HepG2 (cell line): ENCODE data around the gene ZNF687. TPM values are rescaled to one million over a fixed set of nuclear protein-coding genes. Genes with fewer than 3 reads are reported as not detected.

Source experiments
- ATAC-seq: fragments of 200-7000 bp; cut with Tn5 transposase; 3 replicates; pipeline ENCODE4 v1.9.1; 2020; ENCODE audit warnings: mild to moderate bottlenecking, moderate library complexity
- BruUV-seq: library from RNA; stranded (reverse); fragments of 400-500 nt; replicated peaks from 2 replicates; lab custom pipeline; 2021; lab: Mats Ljungman, UMichigan
- CTCF ChIA-PET: fragments of 300-600 bp; formaldehyde crosslinking; extraction: SDS; loops from one replicate; lab custom pipeline; 2021; ENCODE audit warnings: low total read pairs, inconsistent platforms, low intra/inter-chr PET ratio; lab: Yijun Ruan, JAX
- POLR2A ChIA-PET: fragments of 350-600 bp; sonication (Branson Sonifier 250); formaldehyde crosslinking; loops from one replicate; lab custom pipeline; 2020; ENCODE audit warnings: antibody characterized with exemption, inconsistent platforms; lab: Yijun Ruan, JAX
- DNase-seq: peaks from one replicate; pipeline ENCODE4 v3.0.0-alpha.2; 2015; ENCODE audit warnings: low spot score
- FAIRE-seq: peaks from 3 replicates; lab custom pipeline; 2011; peaks lifted over from hg19 to GRCh38; lab: Jason Lieb, UNC
- H2AFZ ChIP-seq: one replicate; pipeline ENCODE4 v1.6.1; 2011; ENCODE audit warnings: low read length, inconsistent platforms
- H3K27ac ChIP-seq: fragments of 300-600 bp; 3 replicates; pipeline ENCODE4 v1.8.0; 2011; ENCODE audit warnings: mixed run types, mild to moderate bottlenecking, mixed read lengths, low read length, inconsistent platforms; ENCODE audit not compliant: insufficient read depth; ENCODE audit errors: extremely low read length
- H3K27me3 ChIP-seq, 2 experiments: fragments of 200-600 bp in 1 of 2; 2 replicates in 1 of 2; 3 replicates in 1 of 2; pipeline versions ENCODE4 v1.6.0 to v1.8.0; 2011; ENCODE audit warnings: low read length in 2 of 2, mild to moderate bottlenecking in 2 of 2, moderate library complexity in 2 of 2, inconsistent platforms in 1 of 2; ENCODE audit not compliant: insufficient read depth in 2 of 2, control insufficient read depth in 1 of 2
- H3K36me3 ChIP-seq, 2 experiments: fragments of 200-600 bp in 1 of 2; replicated peaks in 1 of 2; 2 replicates in 1 of 2; 3 replicates in 1 of 2; pipeline versions ENCODE4 v1.5.1 to v1.8.0; 2011; ENCODE audit warnings: low read length in 2 of 2, inconsistent platforms in 1 of 2; ENCODE audit not compliant: insufficient read depth in 2 of 2, control insufficient read depth in 1 of 2
- H3K4me1 ChIP-seq: 2 replicates; pipeline ENCODE4 v1.5.1; 2012; ENCODE audit warnings: low read length, inconsistent platforms; ENCODE audit not compliant: insufficient read depth
- H3K4me2 ChIP-seq: 2 replicates; pipeline ENCODE4 v1.6.0; 2011; ENCODE audit warnings: low read depth, low read length, inconsistent platforms
- H3K4me3 ChIP-seq, 3 experiments: fragments of 200-600 bp in 1 of 3; sonication (generic), shearing (Covaris generic) in 1 of 3; replicated peaks in 1 of 3; 2 replicates each; pipeline ENCODE4 v1.5.1; 2011 to 2016; ENCODE audit warnings: low read length in 3 of 3, inconsistent platforms in 2 of 3, low read depth in 2 of 3, mild to moderate bottlenecking in 2 of 3, control low read depth in 1 of 3, mixed read lengths in 1 of 3; ENCODE audit not compliant: insufficient read depth in 1 of 3
- H3K79me2 ChIP-seq: one replicate; pipeline ENCODE4 v1.6.1; 2011; ENCODE audit warnings: low read length, inconsistent platforms; ENCODE audit not compliant: insufficient read depth
- H3K9ac ChIP-seq: 2 replicates; pipeline ENCODE4 v1.6.0; 2011; ENCODE audit warnings: mild to moderate bottlenecking, low read depth, low read length, inconsistent platforms; ENCODE audit not compliant: insufficient read depth
- H3K9me3 ChIP-seq: 2 replicates; pipeline ENCODE4 v1.5.1; 2012; ENCODE audit warnings: mild to moderate bottlenecking, low read length
- H4K20me1 ChIP-seq: 2 replicates; pipeline ENCODE4 v1.6.0; 2011; ENCODE audit warnings: inconsistent platforms, mild to moderate bottlenecking, low read length, moderate library complexity; ENCODE audit not compliant: insufficient read depth
- ARNT2 ChIP-seq: sonication (generic); formaldehyde crosslinking; IDR thresholded peaks from 2 replicates; pipeline ENCODE4 v1.8.0; 2022; ENCODE audit warnings: mild to moderate bottlenecking, low read depth, missing genetic modification reagents, moderate library complexity
- CBX5 ChIP-seq: sonication (generic); formaldehyde crosslinking; IDR thresholded peaks from 2 replicates; pipeline ENCODE4 v1.4.0; 2020; ENCODE audit warnings: missing genetic modification reagents, borderline replicate concordance
- CHD4 ChIP-seq: fragments of 200-600 bp; sonication (generic); IDR thresholded peaks from 2 replicates; pipeline ENCODE4 v1.7.0; 2017; ENCODE audit warnings: mild to moderate bottlenecking, low read length, borderline replicate concordance
- HCFC1 ChIP-seq: fragments of 150-350 bp; IDR thresholded peaks from 2 replicates; pipeline ENCODE4 v1.6.1; 2014; ENCODE audit warnings: low read depth, low read length
- KAT7 ChIP-seq: IDR thresholded peaks from 2 replicates; pipeline ENCODE4 v1.6.1; 2018; ENCODE audit warnings: borderline replicate concordance, missing compliant biosample characterization
- NFE2L1 ChIP-seq: sonication (generic); formaldehyde crosslinking; IDR thresholded peaks from 2 replicates; pipeline ENCODE4 v1.4.0; 2020; ENCODE audit warnings: missing genetic modification reagents, mild to moderate bottlenecking, borderline replicate concordance
- PHF8 ChIP-seq: sonication (generic); formaldehyde crosslinking; IDR thresholded peaks from 2 replicates; pipeline ENCODE4 v1.5.0; 2020; ENCODE audit warnings: missing genetic modification reagents
- PLRG1 ChIP-seq: fragments of 450-650 bp; conservative IDR thresholded peaks from 2 replicates; pipeline ENCODE4 v1.6.1; 2016
- THRA ChIP-seq: sonication (generic); formaldehyde crosslinking; IDR thresholded peaks from 2 replicates; pipeline ENCODE4 v1.4.0; 2020; ENCODE audit warnings: missing genetic modification reagents, borderline replicate concordance
- TP53 ChIP-seq: sonication (generic); formaldehyde crosslinking; conservative IDR thresholded peaks from 2 replicates; pipeline ENCODE4 v1.4.0; 2020; ENCODE audit warnings: missing genetic modification reagents
- U2AF2 ChIP-seq: fragments of 200-400 bp; formaldehyde crosslinking; IDR thresholded peaks from 2 replicates; pipeline ENCODE4 v1.6.1; 2017; ENCODE audit warnings: low read depth, mild to moderate bottlenecking, low read length
- ZBTB21 ChIP-seq: sonication (generic); formaldehyde crosslinking; IDR thresholded peaks from 2 replicates; pipeline ENCODE4 v1.4.0; 2020; ENCODE audit warnings: missing genetic modification reagents
- ZBTB46 ChIP-seq: sonication (generic); formaldehyde crosslinking; IDR thresholded peaks from 2 replicates; pipeline ENCODE4 v1.4.0; 2020; ENCODE audit warnings: mild to moderate bottlenecking, missing genetic modification reagents, borderline replicate concordance
- ZC3H13 ChIP-seq: sonication (generic); formaldehyde crosslinking; IDR thresholded peaks from 2 replicates; pipeline ENCODE4 v1.8.1; 2023; ENCODE audit warnings: mild to moderate bottlenecking, missing genetic modification reagents, moderate library complexity
- ZNF143 ChIP-seq: sonication (generic); formaldehyde crosslinking; IDR thresholded peaks from 2 replicates; pipeline ENCODE4 v1.4.0; 2020; ENCODE audit warnings: missing genetic modification reagents
- ZNF367 ChIP-seq: sonication (generic); formaldehyde crosslinking; IDR thresholded peaks from 2 replicates; pipeline ENCODE4 v1.4.0; 2020; ENCODE audit warnings: missing genetic modification reagents, borderline replicate concordance
- ZNF512 ChIP-seq: sonication (generic); formaldehyde crosslinking; IDR thresholded peaks from 2 replicates; pipeline ENCODE4 v1.4.0; 2020; ENCODE audit warnings: mild to moderate bottlenecking, missing genetic modification reagents
- WGBS: methylation state at CpG from one replicate; pipeline ENCODE4 v1.1.6; 2017; ENCODE audit warnings: low lambda C conversion rate; 5-methylcytosine and 5-hydroxymethylcytosine counted together
- in situ Hi-C: cut with HindIII; loops from 2 replicates; pipeline ENCODE4 v1.10.0; 2017; ENCODE audit warnings: low pct_unique_long_range_greater_than_20kb; ENCODE audit not compliant: extremely low pct_ligation_motif_present
- intact Hi-C: fragments of 100-400 bp; cut with micrococcal nuclease; formaldehyde crosslinking; loops from one replicate; pipeline ENCODE4 v1.10.0; 2022; ENCODE audit not compliant: unreplicated experiment
- polyA plus RNA-seq, 8 experiments: library from polyadenylated mRNA; depleted of rRNA in 3 of 8; stranded (reverse) in 7 of 8; unstranded in 1 of 8; fragments of >200 nt; fragmentation: Illumina TruSeq in 4 of 8; extraction: Trizol in 4 of 8; gene quantifications; 2 replicates each; pipeline versions ENCODE4 v1.2.1 to v1.2.3, GENCODE V29; 2011 to 2016; ENCODE audit warnings: low read depth in 4 of 8, missing spikeins in 1 of 8, mixed read lengths in 1 of 8; ENCODE audit not compliant: insufficient read depth in 1 of 8
- total RNA-seq, 5 experiments: library from RNA; depleted of rRNA; stranded (reverse); fragments of >200 nt; fragmentation: Illumina TruSeq; extraction: Trizol; gene quantifications; 2 replicates each; pipeline ENCODE4 v1.2.3, GENCODE V29; 2016; ENCODE audit warnings: low read depth in 1 of 5
- TF ChIP-seq, protein P1 (sequence below): sonication (generic); formaldehyde crosslinking; IDR thresholded peaks from 2 replicates; pipeline ENCODE4 v1.4.0; 2020; ENCODE audit warnings: mild to moderate bottlenecking, missing genetic modification reagents

ZNF687 gene
- total and polyA plus RNA-seq, 2 of the 13 experiments (the other 11 are each of a cell fraction or from before 2014, with no cell fraction given): 14.1 to 16.5 TPM

DNA sequence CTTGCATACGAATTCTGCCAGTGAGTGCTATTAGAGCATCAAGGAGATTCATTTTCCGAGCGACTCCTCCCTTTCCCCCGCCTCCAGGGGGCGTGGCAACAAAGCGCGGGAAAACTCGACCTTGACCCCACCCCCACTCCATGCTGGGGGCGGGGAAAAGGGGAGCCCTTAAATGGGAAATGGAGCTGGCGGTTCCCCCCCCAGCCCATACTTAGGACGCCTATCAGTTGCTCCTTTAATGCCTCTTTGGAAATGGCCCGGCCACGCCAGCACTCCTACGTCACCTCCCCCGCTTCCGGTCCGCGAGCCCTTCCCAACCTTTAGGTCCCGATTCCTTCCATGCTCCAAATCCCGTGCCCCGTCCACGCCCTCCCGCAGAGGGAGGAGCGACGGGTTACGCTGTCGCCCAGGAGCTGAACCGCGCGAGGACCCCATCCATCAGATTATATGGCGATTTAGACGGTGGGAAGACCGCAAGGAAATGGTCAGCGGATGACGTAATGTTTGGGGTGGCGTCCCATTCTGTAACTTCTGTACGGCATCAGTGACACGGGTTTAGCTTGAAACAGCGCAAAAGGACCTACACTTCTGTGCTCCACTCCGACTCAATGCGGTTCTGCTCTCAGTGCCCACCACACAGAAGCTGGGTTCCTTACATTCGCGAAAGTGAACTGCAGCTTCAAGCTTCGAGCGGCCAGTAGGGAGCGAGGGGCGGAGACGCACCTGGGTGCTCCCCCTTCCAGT, 702 bp upstream of the ZNF687 start:
- peaks cover 22% of the 10 kb centered on the region for H3K4me1 ChIP-seq
- peak; percentile 36 for ATAC-seq
- peaks cover 7% of the 10 kb centered on the region; the same call in 1 of the 2 replicates for H4K20me1 ChIP-seq
- TSS peak; percentile 93 for BruUV-seq
- H3K4me2 ChIP-seq: peak overlapping the region; percentile 78
- no peaks in the 10 kb centered on the region; a peak in 1 of 5 replicates for H3K27me3 ChIP-seq
- peak; percentile 94 for FAIRE-seq
- intact Hi-C loops: loop anchor here (1.0 to 2.0 kb wide), 3 partner anchors 27 to 83 kb away; partner anchors contain the start of genes PI4KB, PIP5K1A and PSMD4
- in situ Hi-C loops: no loop called here
- POLR2A ChIA-PET: interaction anchor here (0.7 to 3.9 kb wide), 26 partner anchors 8 to 330 kb away, joined by 3 to 71 read pairs (median 4); partner anchors contain the start of genes C1orf56, CGN, PI4KB and PSMD4
- peak; percentile 95 for DNase-seq
- peak overlapping the region; percentile 98 for H3K27ac ChIP-seq
- peak overlapping the region; percentile 59 for H2AFZ ChIP-seq
- peak overlapping the region; percentile 95 for H3K9ac ChIP-seq
- H3K36me3 ChIP-seq: peaks cover 5 to 12% of the 10 kb centered on the region in 2 experiments
- no peaks in the 10 kb centered on the region for H3K9me3 ChIP-seq
- H3K4me3 ChIP-seq: peak overlapping the region; percentile 60 to 77 (median 62)
- WGBS: 0% methylated on average over 12 of the region's 48 CpGs
- peaks cover 29% of the 10 kb centered on the region for H3K79me2 ChIP-seq
- CTCF ChIA-PET: no interaction called here
- TF ChIP-seq ZNF143 (no peak; the same call in 1 of the 2 replicates), ARNT2 (peak; percentile 69; the same call in 1 of the 2 replicates), CHD4 (no peak; the same call in 1 of the 2 replicates), HCFC1 (no peak; the same call in 1 of the 2 replicates), THRA (CRISPR knock-in tag) (peak; percentile 51; the same call in 1 of the 2 replicates), ZBTB46 (no peak), PHF8 (CRISPR knock-in tag) (peak; percentile 68), ZC3H13 (CRISPR knock-in tag) (no peak; the same call in none of the 2 replicates), ZBTB21 (peak; percentile 97), ZNF512 (CRISPR knock-in tag) (no peak), KAT7 (CRISPR knock-in tag) (no peak), NFE2L1 (CRISPR knock-in tag) (no peak), TP53 (no peak), PLRG1 (no peak), CBX5 (CRISPR knock-in tag) (peak; percentile 11; the same call in 1 of the 2 replicates), ZNF367 (CRISPR knock-in tag) (no peak), U2AF2 (no peak)
- TF ChIP-seq, protein P1, sequence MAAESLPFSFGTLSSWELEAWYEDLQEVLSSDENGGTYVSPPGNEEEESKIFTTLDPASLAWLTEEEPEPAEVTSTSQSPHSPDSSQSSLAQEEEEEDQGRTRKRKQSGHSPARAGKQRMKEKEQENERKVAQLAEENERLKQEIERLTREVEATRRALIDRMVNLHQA: no peak
